GM12878 (cell line): Measurements from ENCODE around the gene HRCT1. TPM values are rescaled to one million over a fixed set of nuclear protein-coding genes. Genes with fewer than 3 reads are reported as not detected.

ENCODE experiments used
- ATAC-seq: fragments of 200-7000 bp; cut with Tn5 transposase; 3 replicates; pipeline ENCODE4 v1.9.1; 2020; ENCODE audit warnings: mild to moderate bottlenecking, moderate library complexity
- BruUV-seq: library from RNA; stranded (reverse); fragments of 400-500 nt; replicated peaks from 2 replicates; lab custom pipeline; 2021; lab: Mats Ljungman, UMichigan
- CTCF ChIA-PET: fragments of 300-600 bp; sonication (Branson Sonifier 250); formaldehyde crosslinking; extraction: SDS; loops from one replicate; lab custom pipeline; 2021; ENCODE audit warnings: inconsistent platforms; lab: Yijun Ruan, JAX
- POLR2A ChIA-PET: fragments of 350-600 bp; formaldehyde crosslinking; extraction: SDS; loops from one replicate; lab custom pipeline; 2021; ENCODE audit warnings: inconsistent platforms; lab: Charles Lee
- RAD21 ChIA-PET: fragments of 300-600 bp; sonication (Branson Sonifier 250); formaldehyde crosslinking; loops from one replicate; lab custom pipeline; 2023; ENCODE audit warnings: antibody characterized with exemption; ENCODE audit not compliant: unreplicated experiment; lab: Charles Lee
- SMC1A ChIA-PET: fragments of 300-600 bp; sonication (Branson Sonifier 250); formaldehyde crosslinking; loops from one replicate; lab custom pipeline; 2023; ENCODE audit not compliant: unreplicated experiment, uncharacterized antibody; lab: Charles Lee
- DNase-seq: peaks from one replicate; pipeline ENCODE4 v3.0.0-alpha.2; 2011; ENCODE audit warnings: low read depth, low spot score
- FAIRE-seq: peaks from 3 replicates; lab custom pipeline; 2011; peaks lifted over from hg19 to GRCh38; lab: Jason Lieb, UNC
- H2AFZ ChIP-seq: 2 replicates; pipeline ENCODE4 v1.6.0; 2011; ENCODE audit warnings: low read depth, low read length, control low read depth; ENCODE audit not compliant: control insufficient read depth
- H3K27ac ChIP-seq: 2 replicates; pipeline ENCODE4 v1.5.1; 2011; ENCODE audit warnings: control low read depth; ENCODE audit not compliant: control insufficient read depth, insufficient read depth
- H3K27me3 ChIP-seq, 2 experiments: replicated peaks in 1 of 2; 2 replicates each; pipeline versions ENCODE4 v1.6.0 to v1.6.1; 2011; ENCODE audit warnings: low read length in 1 of 2; ENCODE audit not compliant: control insufficient read depth in 2 of 2, insufficient read depth in 2 of 2
- H3K36me3 ChIP-seq, 2 experiments: 2 replicates each; pipeline ENCODE4 v1.5.1; 2011; ENCODE audit warnings: low read length in 1 of 2; ENCODE audit not compliant: control insufficient read depth in 2 of 2, insufficient read depth in 2 of 2
- H3K4me1 ChIP-seq: 2 replicates; pipeline ENCODE4 v1.6.1; 2011; ENCODE audit warnings: mild to moderate bottlenecking, low read length, moderate library complexity, mixed read lengths; ENCODE audit not compliant: control insufficient read depth, insufficient read depth
- H3K4me2 ChIP-seq: 2 replicates; pipeline ENCODE4 v1.6.0; 2011; ENCODE audit warnings: control low read depth; ENCODE audit not compliant: control insufficient read depth, insufficient read depth
- H3K4me3 ChIP-seq: fragments of 200-600 bp; sonication (generic); 2 replicates; pipeline ENCODE4 v1.5.1; 2016
- H3K79me2 ChIP-seq: 2 replicates; pipeline ENCODE4 v1.6.0; 2011; ENCODE audit warnings: low read length; ENCODE audit not compliant: control insufficient read depth, insufficient read depth
- H3K9ac ChIP-seq: 2 replicates; pipeline ENCODE4 v1.8.0; 2011; ENCODE audit warnings: low read length, control low read depth, mixed read lengths; ENCODE audit not compliant: control insufficient read depth, insufficient read depth
- H3K9me3 ChIP-seq: replicated peaks from 3 replicates; pipeline ENCODE4 v1.5.1; 2011; ENCODE audit warnings: mild to moderate bottlenecking, low read length; ENCODE audit not compliant: control insufficient read depth, insufficient read depth
- H4K20me1 ChIP-seq: 2 replicates; pipeline ENCODE4 v1.6.0; 2011; ENCODE audit not compliant: control insufficient read depth, insufficient read depth
- ATF3 ChIP-seq: IDR thresholded peaks from 2 replicates; pipeline ENCODE4 v1.6.1; 2011; ENCODE audit warnings: low read depth, mild to moderate bottlenecking, low read length, moderate library complexity, borderline replicate concordance; ENCODE audit errors: extremely low read depth
- CEBPZ ChIP-seq: fragments of 150-350 bp; IDR thresholded peaks from 2 replicates; pipeline ENCODE4 v1.6.1; 2016; ENCODE audit warnings: low read depth, low read length
- FOXM1 ChIP-seq: IDR thresholded peaks from 2 replicates; pipeline ENCODE4 v1.6.1; 2012; ENCODE audit warnings: low read depth, mild to moderate bottlenecking, inconsistent platforms, low read length, moderate library complexity
- IRF3 ChIP-seq: fragments of 450-650 bp; IDR thresholded peaks from 2 replicates; pipeline ENCODE4 v1.6.1; 2014; ENCODE audit warnings: mild to moderate bottlenecking
- IRF5 ChIP-seq: fragments of 450-650 bp; IDR thresholded peaks from 2 replicates; pipeline ENCODE4 v1.6.1; 2017; ENCODE audit warnings: borderline replicate concordance
- NRF1 ChIP-seq: conservative IDR thresholded peaks from 2 replicates; pipeline ENCODE4 v1.6.1; 2011; ENCODE audit warnings: mild to moderate bottlenecking, low read depth, low read length, improper control_type of control experiment
- RB1 ChIP-seq: fragments of 450-650 bp; formaldehyde crosslinking; IDR thresholded peaks from 2 replicates; pipeline ENCODE4 v1.6.1; 2017; ENCODE audit warnings: mild to moderate bottlenecking, borderline replicate concordance
- RFX5 ChIP-seq: IDR thresholded peaks from 2 replicates; pipeline ENCODE4 v1.6.1; 2011; ENCODE audit warnings: low read depth, low read length, improper control_type of control experiment
- SMAD5 ChIP-seq: IDR thresholded peaks from 2 replicates; pipeline ENCODE4 v1.6.1; 2016; ENCODE audit warnings: antibody characterized with exemption, low read depth
- TARDBP ChIP-seq: IDR thresholded peaks from 2 replicates; pipeline ENCODE4 v1.6.1; 2016; ENCODE audit warnings: borderline replicate concordance
- YBX1 ChIP-seq: fragments of 450-650 bp; IDR thresholded peaks from 2 replicates; pipeline ENCODE4 v1.6.1; 2016; ENCODE audit warnings: antibody characterized with exemption
- ZBTB11 ChIP-seq: fragments of 450-650 bp; formaldehyde crosslinking; IDR thresholded peaks from 2 replicates; pipeline ENCODE4 v1.5.0; 2022; ENCODE audit warnings: mild to moderate bottlenecking, missing genetic modification characterization
- WGBS: methylation state at CpG from one replicate; pipeline ENCODE4 v1.1.6; 2016; ENCODE audit warnings: low lambda C conversion rate; ENCODE audit not compliant: insufficient replicate concordance, insufficient coverage; ENCODE audit errors: missing lambda C conversion rate; 5-methylcytosine and 5-hydroxymethylcytosine counted together
- in situ Hi-C: fragments of 300-500 bp; cut with MboI; formaldehyde crosslinking; loops from 9 replicates; pipeline ENCODE4 v1.14.3; 2018; ENCODE audit warnings: mixed read lengths
- intact Hi-C: fragments of 100-400 bp; cut with micrococcal nuclease; formaldehyde crosslinking; loops from one replicate; pipeline ENCODE4 v1.14.2; 2022; ENCODE audit not compliant: unreplicated experiment
- polyA plus RNA-seq, 11 experiments: library from polyadenylated mRNA; depleted of rRNA in 4 of 11; unstranded in 6 of 11; stranded (reverse) in 5 of 11; fragments of >200 nt; fragmentation: Nextera tagmentation in 4 of 11; fragmentation: Illumina TruSeq in 1 of 11; extraction: Ambion mirVana in 4 of 11; extraction: Trizol in 1 of 11; gene quantifications; 1 replicate in 1 of 11; 2 replicates in 10 of 11; pipeline versions ENCODE4 v1.2.1 to v1.2.3, GENCODE V29; 2011 to 2016; ENCODE audit warnings: inconsistent platforms in 2 of 11, missing spikeins in 2 of 11, low read depth in 1 of 11
- total RNA-seq, 4 experiments: library from RNA; depleted of rRNA in 3 of 4; stranded (reverse); fragments of >200 nt in 3 of 4; fragmentation: Illumina TruSeq in 1 of 4; extraction: Trizol in 1 of 4; gene quantifications; 2 replicates each; pipeline versions ENCODE4 v1.2.1 to v1.2.3, GENCODE V29; 2013 to 2021

HRCT1 gene
- total and polyA plus RNA-seq, 10 of the 15 experiments (the other 5 are each of a cell fraction or from before 2014, with no cell fraction given), result not detected

GRCh38 chr9:35928591-35929452, 22.8 kb downstream of the HRCT1 start:
- 59% methylated on average over 9 of the region's 9 CpGs for whole genome bisulfite sequencing
- ChIA-PET SMC1A (interaction anchor here (0.6 kb wide), 1 partner anchor 12 kb away, joined by 3 read pairs; no protein-coding TSS in a partner anchor), POLR2A (no interaction called here), CTCF (no interaction called here), RAD21 (no interaction called here)
- Histone ChIP-seq H3K36me3 (no peaks in the 10 kb centered on the region), H4K20me1 (no peaks in the 10 kb centered on the region), H3K27ac (no peak overlapping the region), H3K4me2 (no peak overlapping the region), H3K79me2 (no peaks in the 10 kb centered on the region), H3K27me3 (no peaks in the 10 kb centered on the region; a peak in 2 of 4 replicates), H2AFZ (no peak overlapping the region), H3K4me3 (no peak overlapping the region), H3K9ac (no peak overlapping the region), H3K9me3 (no peaks in the 10 kb centered on the region), H3K4me1 (no peaks in the 10 kb centered on the region)
- intact Hi-C loops, result no loop called here
- no TSS peak for BruUV-seq
- ATAC-seq (no peak), DNase-seq (no peak), FAIRE-seq (no peak)
- in situ Hi-C loops, result no loop called here
- TF ChIP-seq RFX5 (no peak), RB1 (no peak), ATF3 (no peak), IRF3 (no peak), FOXM1 (no peak), YBX1 (no peak), TARDBP (no peak), IRF5 (no peak), ZBTB11 (CRISPR knock-in tag) (no peak), SMAD5 (no peak), NRF1 (no peak), CEBPZ (no peak)
